HG02571 (cell line): Measurements from ENCODE around the gene SEL1L.
"Not testable (repeated sequence)": the region's sequence is repeated elsewhere in the genome, so short reads cannot be mapped to it uniquely, and the experiment has no call there.

Experiments used
- ATAC-seq: cut with Tn5 transposase; IDR thresholded peaks from one replicate; pipeline ENCODE4 v1.9.1; 2021; ENCODE audit warnings: mild to moderate bottlenecking, moderate library complexity; ENCODE audit not compliant: unreplicated experiment

SEL1L gene

GRCh38 chr14:81529391-81529790 is 4.3 kb downstream of the SEL1L start:
- no peak for ATAC-seq

DNA sequence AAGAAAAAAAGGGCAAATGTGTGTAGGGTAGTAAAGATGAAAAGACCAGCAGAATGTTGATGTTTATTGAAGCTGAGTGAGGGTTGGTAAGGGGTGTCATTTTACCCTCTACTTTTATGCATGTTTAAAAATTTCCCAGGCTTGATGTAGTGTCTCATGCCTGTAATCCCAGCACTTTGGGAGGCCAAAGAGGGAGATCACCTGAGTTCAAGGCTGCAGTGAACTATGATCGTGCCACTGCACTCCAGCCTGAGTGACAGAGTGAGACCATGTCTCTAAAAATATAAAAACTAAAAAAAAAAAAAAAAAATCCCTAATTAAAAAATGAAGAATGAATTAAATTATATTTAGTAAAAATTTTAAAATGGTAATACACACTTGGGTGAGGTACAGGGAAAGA is 8.5 kb downstream of the SEL1L start:
- ATAC-seq: no peak

DNA sequence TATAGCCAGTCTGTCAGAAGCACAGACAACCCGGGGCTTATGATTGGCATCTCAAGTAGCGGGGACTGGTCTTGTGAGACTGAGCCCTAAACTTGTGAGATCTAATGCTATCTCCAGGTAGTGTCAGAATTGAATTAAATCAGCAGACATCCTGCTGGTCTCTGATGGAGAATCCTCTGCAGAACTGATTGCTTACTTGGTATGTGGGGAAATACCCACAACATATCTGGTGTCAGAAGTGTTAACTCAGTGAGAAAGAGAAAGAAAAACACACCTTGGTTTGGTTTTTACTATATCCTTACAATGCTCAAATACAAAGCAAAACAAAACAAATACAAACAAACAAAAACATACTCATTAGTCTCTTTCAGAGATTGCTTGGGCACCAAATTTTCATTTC is 10.0 kb downstream of the SEL1L start:
- peak; percentile 72 for ATAC-seq

DNA sequence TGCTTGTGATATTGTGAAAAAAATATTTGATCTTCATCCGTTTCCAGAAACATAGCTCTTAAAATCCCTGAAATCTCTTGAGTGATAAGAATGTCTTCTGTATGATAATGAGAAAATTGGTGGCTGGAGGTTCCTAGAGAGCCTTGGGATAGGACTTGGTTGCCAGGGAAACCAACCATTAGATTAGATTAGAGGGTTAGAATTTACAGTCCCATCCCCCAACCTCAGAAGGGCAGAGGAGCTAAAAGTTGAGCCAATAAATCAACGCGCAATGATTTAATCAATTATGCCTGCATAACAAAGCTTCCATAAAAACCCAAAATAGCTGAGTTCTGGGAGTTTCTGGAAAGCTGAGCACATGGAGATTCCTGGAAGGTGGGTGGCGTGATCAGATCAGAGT is 10.6 kb downstream of the SEL1L start:
- no peak for ATAC-seq

- ATAC-seq: no peak
Observed at GRCh38 chr14:81521356-81521755, 12.3 kb downstream of the SEL1L start.

GRCh38 chr14:81519200-81520011 is 14.2 kb downstream of the SEL1L start:
- no peak for ATAC-seq

GRCh38 chr14:81517798-81518398 is 15.8 kb downstream of the SEL1L start:
- no peak for ATAC-seq

- no peak for ATAC-seq
Observed at GRCh38 chr14:81516986-81517797, 16.5 kb downstream of the SEL1L start.

DNA sequence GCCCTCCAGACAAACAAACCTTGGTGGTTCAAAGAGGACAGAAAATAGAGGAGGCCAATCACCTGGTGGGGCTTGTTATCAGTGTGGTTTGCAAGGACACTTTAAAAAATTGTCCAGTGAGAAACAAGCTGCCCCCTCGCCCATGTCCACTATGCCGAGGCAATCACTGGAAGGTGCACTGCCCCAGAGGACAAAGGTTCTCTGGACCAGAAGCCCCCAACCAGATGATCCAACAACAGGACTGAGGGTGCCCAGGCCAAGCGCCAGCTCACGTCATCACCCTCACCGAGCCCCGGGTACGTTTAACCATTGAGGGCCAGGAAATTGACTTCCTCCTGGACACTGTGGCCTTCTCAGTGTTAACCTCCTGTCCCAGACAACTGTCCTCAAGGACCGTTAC is 17.7 kb downstream of the SEL1L start:
- not testable (repeated sequence) for ATAC-seq

DNA sequence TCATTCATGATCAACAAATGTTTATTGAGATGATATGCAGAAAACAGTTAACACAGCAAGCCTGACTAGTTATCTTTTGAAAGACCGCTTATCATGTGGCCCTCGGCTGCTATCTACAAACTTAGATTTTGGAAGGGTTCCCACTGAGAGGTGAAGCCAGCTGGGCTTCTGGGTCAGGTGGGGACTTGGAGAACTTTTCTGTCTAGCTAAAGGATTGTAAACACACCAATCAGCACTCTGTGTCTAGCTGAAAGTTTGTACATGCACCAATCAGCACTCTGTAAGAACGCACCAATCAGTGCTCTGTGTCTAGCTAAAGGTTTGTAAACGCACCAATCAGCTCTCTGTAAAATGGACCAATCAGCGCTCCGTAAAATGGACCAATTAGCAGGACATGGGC is 20.8 kb downstream of the SEL1L start:
- ATAC-seq: not testable (repeated sequence)

DNA sequence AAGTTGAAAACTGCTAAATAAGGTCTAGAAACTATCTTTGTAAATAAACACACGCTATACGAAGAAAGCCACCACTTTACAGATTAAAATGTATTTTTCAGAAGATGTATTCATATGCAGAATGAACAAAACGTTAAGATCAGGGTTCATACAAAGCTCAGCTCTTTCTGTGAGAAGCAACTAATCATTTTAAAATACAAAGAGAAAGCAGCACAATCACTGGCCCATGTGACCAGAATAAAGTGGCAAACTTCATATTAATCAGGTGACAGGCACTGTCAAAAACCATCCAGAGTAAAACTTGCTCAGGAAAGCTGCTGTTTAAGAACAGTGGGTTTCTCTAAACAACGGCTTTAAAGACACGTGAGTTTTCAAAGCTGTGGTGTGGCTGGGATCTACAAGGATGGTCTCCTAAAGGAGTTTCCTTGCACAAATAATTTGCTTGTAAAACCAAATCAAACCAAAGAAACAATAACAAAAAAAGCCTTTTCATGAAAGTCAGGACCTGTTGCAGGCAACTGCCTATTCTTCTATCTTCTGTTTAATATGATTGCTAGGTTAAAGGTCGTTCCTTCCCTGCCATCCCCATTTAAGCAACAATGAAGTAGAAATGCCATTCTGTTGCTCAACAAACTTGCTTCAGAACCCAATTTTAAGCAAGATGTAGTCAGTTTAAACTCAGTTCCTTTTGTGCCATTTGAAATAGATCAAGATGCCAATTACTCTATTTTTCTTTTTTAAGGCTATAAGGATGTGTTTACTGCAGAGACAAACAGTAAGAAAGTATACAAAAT is 22.3 kb downstream of the SEL1L start:
- no peak for ATAC-seq

DNA sequence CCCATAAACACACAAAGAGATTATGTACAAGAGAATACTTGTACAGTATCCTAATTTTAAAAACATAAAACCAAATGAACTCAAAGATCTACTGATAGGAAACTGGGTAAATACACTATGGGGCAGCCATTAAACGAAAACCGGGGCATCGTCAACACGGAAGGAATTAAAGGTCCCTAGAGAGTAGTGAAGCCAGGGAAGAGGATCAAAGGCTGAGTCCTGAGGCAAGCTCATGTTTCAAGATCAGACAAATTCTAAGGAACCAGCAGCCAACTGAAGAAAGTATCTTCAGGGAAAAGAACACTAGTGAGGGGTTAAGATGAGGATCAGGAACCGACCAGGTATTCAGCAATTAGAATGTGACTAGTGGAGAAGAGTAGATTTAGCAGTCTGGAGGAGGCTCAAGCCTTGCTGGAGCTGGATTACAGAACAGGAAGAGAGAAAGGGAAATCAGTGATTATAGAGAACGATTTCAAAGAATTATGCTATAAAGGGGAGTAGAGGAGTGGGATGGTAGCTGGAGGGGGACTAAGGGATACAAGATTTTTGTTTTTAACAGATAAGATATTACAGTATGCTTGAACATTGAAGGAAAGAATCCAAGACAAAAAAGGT is 23.7 kb downstream of the SEL1L start:
- no peak for ATAC-seq

GRCh38 chr14:81509321-81509720 is 24.3 kb downstream of the SEL1L start:
- no peak for ATAC-seq

- ATAC-seq: no peak
Observed at GRCh38 chr14:81506487-81506886, 27.2 kb downstream of the SEL1L start.

GRCh38 chr14:81504864-81505263 is 28.8 kb downstream of the SEL1L start:
- ATAC-seq: no peak

DNA sequence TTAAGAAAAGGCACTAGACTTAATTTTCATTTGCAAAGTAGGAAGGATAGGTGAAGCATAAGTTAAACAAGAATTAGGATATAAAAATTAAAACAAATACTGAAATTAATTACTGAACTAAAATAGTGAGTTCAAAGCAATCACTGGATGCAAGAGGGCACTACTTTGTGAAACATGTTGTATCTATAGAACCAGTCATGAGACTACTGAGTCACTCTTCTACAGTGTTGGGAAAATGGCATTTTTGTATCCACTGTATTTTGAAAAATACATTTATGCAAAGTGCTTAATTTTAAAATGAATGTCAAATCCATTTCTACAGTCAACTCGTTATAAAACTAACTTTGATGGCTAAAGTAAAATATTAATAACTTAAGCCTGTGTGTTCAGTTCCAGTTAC is 47.9 kb downstream of the SEL1L start:
- no peak for ATAC-seq

GRCh38 chr14:81485372-81485771 is 48.3 kb downstream of the SEL1L start:
- peak; percentile 95 for ATAC-seq

DNA sequence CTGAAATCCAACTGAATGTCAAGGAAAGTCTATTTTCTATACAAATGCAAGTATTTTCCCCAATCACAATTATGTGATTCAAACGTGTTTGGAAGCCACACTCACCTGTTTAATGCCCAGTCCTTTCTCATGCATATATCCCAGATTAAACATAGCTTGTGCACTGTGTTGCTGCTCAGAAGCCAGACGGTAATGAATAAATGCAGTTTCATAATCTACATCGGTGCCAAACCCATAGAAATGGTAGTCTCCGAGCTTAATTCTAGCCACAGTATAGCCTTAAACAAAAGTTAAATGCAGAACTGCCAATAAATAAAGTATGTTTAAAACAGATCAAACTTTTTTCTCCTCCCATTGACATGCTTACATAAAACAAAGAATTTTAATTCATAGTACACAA is 49.5 kb downstream of the SEL1L start:
- ATAC-seq: no peak

- no peak for ATAC-seq
Observed at GRCh38 chr14:81480741-81481140, 52.9 kb downstream of the SEL1L start.

DNA sequence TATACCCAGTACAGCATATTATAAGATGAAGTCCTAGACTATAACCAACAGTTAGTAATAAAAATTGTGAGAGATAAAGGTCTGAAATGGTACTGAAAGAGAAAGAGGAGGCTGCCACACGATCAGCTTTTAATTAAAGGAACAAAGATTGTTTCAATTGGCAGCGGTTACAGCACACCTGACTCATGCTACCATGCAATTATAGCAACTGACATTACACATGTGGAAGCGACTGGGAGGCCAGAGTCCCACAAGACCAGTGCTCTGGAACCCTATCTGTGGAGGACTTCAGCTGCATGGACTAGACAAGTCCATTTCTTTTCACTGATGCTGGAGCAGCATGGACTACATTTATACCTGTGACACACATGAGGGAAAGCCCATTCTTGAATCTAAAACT is 55.2 kb downstream of the SEL1L start:
- no peak for ATAC-seq

GRCh38 chr14:81476816-81477215 is 56.8 kb downstream of the SEL1L start:
- ATAC-seq: no peak
